HEK293 (cell line): ENCODE measurements around the gene RAB9A.

ENCODE experiments used
- ZNF791 ChIP-seq: fragments of 450-650 bp; formaldehyde crosslinking; IDR thresholded peaks from 2 replicates; pipeline ENCODE4 v1.5.1; 2016; ENCODE audit warnings: missing biosample characterization, missing genetic modification characterization
- TF ChIP-seq, protein P1 (sequence below): fragments of 450-650 bp; IDR thresholded peaks from 2 replicates; pipeline ENCODE4 v1.5.1; 2018; ENCODE audit warnings: missing biosample characterization, mild to moderate bottlenecking, missing genetic modification characterization

- no peak for TF ChIP-seq ZNF791 (tag by site-specific recombination)
- TF ChIP-seq, protein P1, sequence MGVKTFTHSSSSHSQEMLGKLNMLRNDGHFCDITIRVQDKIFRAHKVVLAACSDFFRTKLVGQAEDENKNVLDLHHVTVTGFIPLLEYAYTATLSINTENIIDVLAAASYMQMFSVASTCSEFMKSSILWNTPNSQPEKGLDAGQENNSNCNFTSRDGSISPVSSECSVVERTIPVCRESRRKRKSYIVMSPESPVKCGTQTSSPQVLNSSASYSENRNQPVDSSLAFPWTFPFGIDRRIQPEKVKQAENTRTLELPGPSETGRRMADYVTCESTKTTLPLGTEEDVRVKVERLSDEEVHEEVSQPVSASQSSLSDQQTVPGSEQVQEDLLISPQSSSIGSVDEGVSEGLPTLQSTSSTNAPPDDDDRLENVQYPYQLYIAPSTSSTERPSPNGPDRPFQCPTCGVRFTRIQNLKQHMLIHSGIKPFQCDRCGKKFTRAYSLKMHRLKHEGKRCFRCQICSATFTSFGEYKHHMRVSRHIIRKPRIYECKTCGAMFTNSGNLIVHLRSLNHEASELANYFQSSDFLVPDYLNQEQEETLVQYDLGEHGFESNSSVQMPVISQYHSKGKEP = no peak
Observed at GRCh38 chrX:13661735-13662288, 27.1 kb upstream of the RAB9A start.
